Measurements from ENCODE around the gene GEN1.

Gene GEN1

DNA sequence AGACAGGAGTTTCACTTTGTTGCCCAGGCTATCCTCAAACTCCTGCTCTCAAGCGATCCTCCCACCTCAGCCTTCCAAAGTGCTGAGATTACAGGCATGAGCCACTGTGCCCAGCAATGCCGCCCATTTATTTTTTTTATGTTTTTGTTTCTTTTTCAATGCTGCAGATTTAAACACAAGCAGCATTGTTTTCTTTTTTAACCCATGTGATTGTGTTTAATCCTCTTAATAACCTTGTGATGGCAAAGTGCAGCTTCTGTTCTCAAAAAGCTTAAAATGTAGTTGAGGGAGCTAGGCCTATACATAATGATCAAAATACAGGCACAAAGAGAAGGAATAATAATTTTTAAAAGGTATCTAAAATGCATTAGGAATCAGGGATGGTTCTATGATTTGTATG lies 73.8 kb downstream of the GEN1 start:
- no peak overlapping the region for H3K4me2 ChIP-seq (ENCODE audit: insufficient read depth, low read length)
- H3K9ac ChIP-seq (ENCODE audit: low read depth, low read length), result no peak overlapping the region
- TF ChIP-seq EZH2 (IDR thresholded peaks at IDR 0.05; ENCODE audit: borderline replicate concordance, low read depth, low read length, severe bottlenecking) (no peak), CTCF (IDR thresholded peaks at IDR 0.05; ENCODE audit: borderline replicate concordance, extremely low read depth, low read length, poor library complexity, severe bottlenecking) (no peak)
- no peak for ATAC-seq (ENCODE audit: insufficient read depth, low read depth)
- no peaks in the 10 kb centered on the region for H4K20me1 ChIP-seq (ENCODE audit: insufficient read depth, low read length)
- H3K79me2 ChIP-seq (ENCODE audit: insufficient read depth, low read length), result no peaks in the 10 kb centered on the region
- no peak overlapping the region for H3K27ac ChIP-seq (ENCODE audit: low read length)
- no peak for DNase-seq
- no peaks in the 10 kb centered on the region for H3K36me3 ChIP-seq (ENCODE audit: insufficient read depth, low read length)
- H3K4me1 ChIP-seq (ENCODE audit: insufficient read depth, low read length), result no peaks in the 10 kb centered on the region
- no peak overlapping the region for H3K4me3 ChIP-seq (ENCODE audit: low read depth in 1 of 2, low read length in 2 of 2)
- H2AFZ ChIP-seq (ENCODE audit: low read depth, low read length), result no peak overlapping the region
- no peaks in the 10 kb centered on the region for H3K9me3 ChIP-seq (ENCODE audit: insufficient read depth, low read length, severe bottlenecking)
- peaks cover 17% of the 10 kb centered on the region for H3K27me3 ChIP-seq (ENCODE audit: insufficient read depth, low read length, poor library complexity)

- no peak for DNase-seq
- no peaks in the 10 kb centered on the region for H4K20me1 ChIP-seq (ENCODE audit: insufficient read depth, low read length)
- H3K4me1 ChIP-seq (ENCODE audit: insufficient read depth, low read length), result no peaks in the 10 kb centered on the region
Observed at GRCh38 chr2:17830053-17831034, 76.4 kb downstream of the GEN1 start.

DNA sequence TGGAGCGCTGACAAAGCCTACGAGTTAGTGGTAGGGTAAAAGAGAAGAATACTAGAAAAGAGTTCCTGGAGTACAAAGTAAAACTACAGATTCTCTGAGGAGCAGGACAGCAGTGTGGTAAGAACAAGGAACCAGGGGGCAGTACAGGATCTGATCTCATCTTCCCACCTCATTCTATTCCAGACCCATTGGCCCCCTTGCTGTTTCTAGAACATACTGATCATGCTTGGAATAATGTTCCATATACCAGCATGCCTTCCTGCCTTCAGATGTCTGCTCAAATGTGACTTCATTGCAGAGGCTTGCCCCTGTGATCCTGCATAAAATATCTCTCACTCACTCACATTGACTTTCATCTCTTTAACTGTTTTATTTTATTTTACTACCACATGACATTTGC lies 81.6 kb downstream of the GEN1 start:
- DNase-seq (no peak), ATAC-seq (ENCODE audit: insufficient read depth, low read depth) (no peak)
- Histone ChIP-seq H3K27ac (ENCODE audit: low read length) (no peak overlapping the region), H3K4me3 (ENCODE audit: low read depth in 1 of 2, low read length in 2 of 2) (no peak overlapping the region), H3K27me3 (ENCODE audit: insufficient read depth, low read length, poor library complexity) (peaks cover 10% of the 10 kb centered on the region), H3K9ac (ENCODE audit: low read depth, low read length) (no peak overlapping the region), H3K36me3 (ENCODE audit: insufficient read depth, low read length) (no peaks in the 10 kb centered on the region), H4K20me1 (ENCODE audit: insufficient read depth, low read length) (no peaks in the 10 kb centered on the region), H3K79me2 (ENCODE audit: insufficient read depth, low read length) (no peaks in the 10 kb centered on the region), H3K4me2 (ENCODE audit: insufficient read depth, low read length) (no peak overlapping the region), H3K4me1 (ENCODE audit: insufficient read depth, low read length) (no peaks in the 10 kb centered on the region), H3K9me3 (ENCODE audit: insufficient read depth, low read length, severe bottlenecking) (no peaks in the 10 kb centered on the region), H2AFZ (ENCODE audit: low read depth, low read length) (no peak overlapping the region)
- TF ChIP-seq EZH2 (IDR thresholded peaks at IDR 0.05; ENCODE audit: borderline replicate concordance, low read depth, low read length, severe bottlenecking), result no peak
- no peak for TF ChIP-seq CTCF (IDR thresholded peaks at IDR 0.05; ENCODE audit: borderline replicate concordance, extremely low read depth, low read length, poor library complexity, severe bottlenecking)

More at GRCh38 chr2:17830053-17831034, 76.4 kb downstream of the GEN1 start:
- no peaks in the 10 kb centered on the region for H3K79me2 ChIP-seq (ENCODE audit: insufficient read depth, low read length)
- H3K4me3 ChIP-seq (ENCODE audit: low read depth in 1 of 2, low read length in 2 of 2), result no peak overlapping the region
- H3K9me3 ChIP-seq (ENCODE audit: insufficient read depth, low read length, severe bottlenecking), result no peaks in the 10 kb centered on the region
- no peak for TF ChIP-seq EZH2 (IDR thresholded peaks at IDR 0.05; ENCODE audit: borderline replicate concordance, low read depth, low read length, severe bottlenecking)
- no peak for TF ChIP-seq CTCF (IDR thresholded peaks at IDR 0.05; ENCODE audit: borderline replicate concordance, extremely low read depth, low read length, poor library complexity, severe bottlenecking)
- H3K9ac ChIP-seq (ENCODE audit: low read depth, low read length), result no peak overlapping the region
- H3K27ac ChIP-seq (ENCODE audit: low read length), result no peak overlapping the region
- H3K4me2 ChIP-seq (ENCODE audit: insufficient read depth, low read length), result no peak overlapping the region
- no peaks in the 10 kb centered on the region for H3K36me3 ChIP-seq (ENCODE audit: insufficient read depth, low read length)
- H2AFZ ChIP-seq (ENCODE audit: low read depth, low read length), result no peak overlapping the region
- ATAC-seq (ENCODE audit: insufficient read depth, low read depth), result no peak
- H3K27me3 ChIP-seq (ENCODE audit: insufficient read depth, low read length, poor library complexity), result peaks cover 18% of the 10 kb centered on the region

Data from DND-41 (cell line).